ENCODE results near the gene SLC17A2. TPM values are rescaled to one million over a fixed set of nuclear protein-coding genes. Genes with fewer than 3 reads are reported as not detected.

Gene SLC17A2
- total RNA-seq, 1 donor from 2014 or later, result not detected

- H3K9me3 Mint-ChIP-seq, result no peaks in the 10 kb centered on the region
- H3K4me3 Mint-ChIP-seq, result no peak overlapping the region
- H3K4me1 Mint-ChIP-seq, result peaks cover 21% of the 10 kb centered on the region
- H3K27me3 Mint-ChIP-seq (ENCODE audit: low read depth), result peaks cover 4% of the 10 kb centered on the region
- no peak for TF ChIP-seq CTCF (IDR thresholded peaks at IDR 0.05; ENCODE audit: unreplicated experiment)
- no peak for DNase-seq (ENCODE audit: low spot score in 2 of 2, unreplicated experiment in 2 of 2)
- peak overlapping the region; percentile 52 for H3K27ac Mint-ChIP-seq
- no peaks in the 10 kb centered on the region for H3K36me3 Mint-ChIP-seq
Measured at GRCh38 chr6:25898289-25898977, 32.1 kb downstream of the SLC17A2 start.

- H3K27me3 Mint-ChIP-seq (ENCODE audit: low read depth), result no peaks in the 10 kb centered on the region
- H3K4me3 Mint-ChIP-seq, result no peak overlapping the region
- no peak for DNase-seq (ENCODE audit: low spot score in 2 of 2, unreplicated experiment in 2 of 2)
- no peak for TF ChIP-seq CTCF (IDR thresholded peaks at IDR 0.05; ENCODE audit: unreplicated experiment)
- no peaks in the 10 kb centered on the region for H3K9me3 Mint-ChIP-seq
- H3K4me1 Mint-ChIP-seq, result peaks cover 21% of the 10 kb centered on the region
- H3K27ac Mint-ChIP-seq, result no peak overlapping the region
- H3K36me3 Mint-ChIP-seq, result no peaks in the 10 kb centered on the region
Measured at GRCh38 chr6:25896252-25896651, 34.2 kb downstream of the SLC17A2 start.

- no peaks in the 10 kb centered on the region for H3K36me3 Mint-ChIP-seq
- H3K9me3 Mint-ChIP-seq, result no peaks in the 10 kb centered on the region
- no peaks in the 10 kb centered on the region for H3K27me3 Mint-ChIP-seq (ENCODE audit: low read depth)
- H3K27ac Mint-ChIP-seq, result no peak overlapping the region
- H3K4me1 Mint-ChIP-seq, result peaks cover 21% of the 10 kb centered on the region
- H3K4me3 Mint-ChIP-seq, result no peak overlapping the region
- no peak for TF ChIP-seq CTCF (IDR thresholded peaks at IDR 0.05; ENCODE audit: unreplicated experiment)
- DNase-seq (ENCODE audit: low spot score in 2 of 2, unreplicated experiment in 2 of 2), result no peak
Measured at GRCh38 chr6:25895771-25896170, 34.7 kb downstream of the SLC17A2 start.

- Mint-ChIP-seq H3K27ac (no peak overlapping the region), H3K27me3 (ENCODE audit: low read depth) (no peaks in the 10 kb centered on the region), H3K36me3 (no peaks in the 10 kb centered on the region), H3K4me3 (no peak overlapping the region), H3K4me1 (peaks cover 7% of the 10 kb centered on the region), H3K9me3 (no peaks in the 10 kb centered on the region)
- TF ChIP-seq CTCF (IDR thresholded peaks at IDR 0.05; ENCODE audit: unreplicated experiment), result no peak
- no peak for DNase-seq (ENCODE audit: low spot score in 2 of 2, unreplicated experiment in 2 of 2)
Measured at GRCh38 chr6:25893778-25894177, 36.7 kb downstream of the SLC17A2 start.

- Mint-ChIP-seq H3K27ac (no peak overlapping the region), H3K4me3 (no peak overlapping the region), H3K27me3 (ENCODE audit: low read depth) (no peaks in the 10 kb centered on the region), H3K4me1 (no peaks in the 10 kb centered on the region), H3K9me3 (no peaks in the 10 kb centered on the region), H3K36me3 (no peaks in the 10 kb centered on the region)
- DNase-seq (ENCODE audit: low spot score in 2 of 2, unreplicated experiment in 2 of 2), result no peak
- TF ChIP-seq CTCF (IDR thresholded peaks at IDR 0.05; ENCODE audit: unreplicated experiment), result no peak
Measured at GRCh38 chr6:25892877-25893276, 37.6 kb downstream of the SLC17A2 start.
